ENCODE measurements around the gene FAM89B.

The FAM89B gene

GRCh38 chr11:65558002-65558929 lies 14.1 kb upstream of the FAM89B start, which contains the start of gene LTBP3:
Gene LTBP3, minus strand, starts transcription at chr11:65558359. Its CDS starts 400 bp downstream, at chr11:65557959.
- peak; percentile 27 to 60 for DNase-seq

GRCh38 chr11:65558930-65559509 lies 13.3 kb upstream of the FAM89B start:
- no peak for DNase-seq

GRCh38 chr11:65559535-65559934 lies 12.8 kb upstream of the FAM89B start:
- DNase-seq, result no peak

- no peak for DNase-seq
Measured at GRCh38 chr11:65559951-65560537, 12.3 kb upstream of the FAM89B start.

DNA sequence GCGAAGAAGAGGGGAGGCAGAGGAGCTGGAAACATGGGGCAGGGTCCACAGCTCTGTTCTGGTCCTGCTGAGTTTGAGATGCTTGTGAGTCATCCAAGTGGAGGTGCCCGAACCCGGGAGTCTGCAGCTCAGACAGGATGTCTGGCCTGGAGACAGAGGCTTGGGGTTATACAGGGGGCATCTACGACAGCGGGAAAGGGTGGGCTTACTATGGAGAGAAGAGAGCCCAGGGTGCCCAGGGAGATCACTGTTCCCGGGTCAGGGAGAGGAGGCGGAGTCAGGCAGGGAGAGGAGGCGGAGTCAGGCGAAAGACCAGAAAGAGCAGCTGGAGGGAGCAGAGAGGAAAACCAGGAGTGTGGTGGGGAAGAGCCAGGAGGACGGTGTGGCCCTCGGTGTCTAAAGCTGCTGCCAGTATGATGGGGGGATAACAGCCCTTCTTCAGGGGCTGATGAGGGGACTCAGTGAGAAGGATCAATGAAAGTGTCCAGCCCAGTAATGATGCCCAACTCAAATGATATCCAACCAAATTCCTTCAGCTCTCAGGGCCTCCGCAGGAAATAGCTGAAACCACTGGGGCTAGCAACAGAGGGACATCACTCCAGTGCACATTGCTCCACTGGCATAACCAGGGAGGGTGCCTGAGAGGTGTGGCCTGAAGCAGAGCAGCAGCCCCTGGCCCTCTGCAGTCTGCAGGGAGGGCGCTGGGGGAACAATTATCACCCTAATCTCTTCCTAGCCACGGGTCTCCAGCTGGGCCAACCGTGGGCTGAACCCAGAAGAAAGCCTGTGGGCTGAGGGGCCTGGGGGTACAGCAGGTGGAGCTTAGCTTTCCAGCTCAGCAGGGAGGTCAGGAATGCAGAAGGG lies 11.6 kb upstream of the FAM89B start:
- DNase-seq, result no peak

DNA sequence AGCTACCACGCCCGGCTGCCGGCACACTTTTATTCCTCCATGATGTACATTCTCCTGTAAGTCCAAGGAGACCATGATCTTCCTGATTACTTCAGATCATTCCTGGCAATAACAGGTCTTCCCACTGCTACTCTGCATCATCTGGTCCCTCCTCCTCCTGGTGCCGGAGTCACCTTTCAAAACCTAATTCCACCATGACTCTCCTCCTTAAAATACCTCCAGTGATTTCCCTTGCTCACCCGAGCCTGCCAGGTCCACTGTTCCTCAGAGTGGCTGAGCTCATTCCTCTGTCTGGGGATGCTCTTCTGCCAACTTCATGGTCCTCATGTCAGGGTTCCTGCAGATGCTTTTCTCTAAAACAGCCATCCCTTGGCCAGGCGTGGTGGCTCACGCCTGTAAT lies 10.3 kb upstream of the FAM89B start:
- no peak for DNase-seq

- DNase-seq, result no peak
Measured at GRCh38 chr11:65562788-65563187, 9.6 kb upstream of the FAM89B start.

- DNase-seq, result no peak
Measured at GRCh38 chr11:65563601-65564000, 8.7 kb upstream of the FAM89B start.

DNA sequence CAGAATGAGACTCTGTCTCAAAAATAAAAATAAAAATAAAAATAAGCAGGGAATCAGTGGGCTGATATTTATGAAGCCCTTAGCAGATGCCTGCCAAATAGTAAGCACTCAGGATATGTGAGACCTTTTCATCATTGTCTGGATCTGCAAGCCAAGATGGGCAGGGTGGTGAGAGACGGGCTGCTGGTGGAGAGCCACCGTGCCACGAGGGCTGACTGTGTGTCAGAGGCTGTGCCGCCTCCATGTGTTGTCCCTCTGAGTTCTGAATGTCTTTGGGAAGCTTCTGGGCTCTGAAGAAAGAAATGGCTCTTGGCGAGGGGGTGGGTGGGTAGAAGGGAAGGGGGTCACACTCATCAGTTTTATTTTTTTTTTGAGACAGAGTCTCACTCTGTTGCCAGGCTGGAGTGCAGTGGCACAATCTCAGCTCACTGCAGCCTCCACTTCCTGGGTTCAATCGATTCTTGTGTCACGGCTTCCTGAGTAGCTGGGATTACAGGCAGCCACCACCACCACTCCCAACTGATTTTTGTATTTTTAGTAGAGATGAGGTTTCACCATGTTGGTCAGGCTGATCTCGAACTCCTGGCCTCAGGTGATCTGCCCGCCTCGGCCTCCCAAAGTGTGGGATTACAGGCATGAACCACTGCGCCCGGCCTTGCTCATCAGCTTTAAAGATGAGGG lies 7.3 kb upstream of the FAM89B start:
- peak in 1 of 2 donors; percentile 63 for DNase-seq

DNA sequence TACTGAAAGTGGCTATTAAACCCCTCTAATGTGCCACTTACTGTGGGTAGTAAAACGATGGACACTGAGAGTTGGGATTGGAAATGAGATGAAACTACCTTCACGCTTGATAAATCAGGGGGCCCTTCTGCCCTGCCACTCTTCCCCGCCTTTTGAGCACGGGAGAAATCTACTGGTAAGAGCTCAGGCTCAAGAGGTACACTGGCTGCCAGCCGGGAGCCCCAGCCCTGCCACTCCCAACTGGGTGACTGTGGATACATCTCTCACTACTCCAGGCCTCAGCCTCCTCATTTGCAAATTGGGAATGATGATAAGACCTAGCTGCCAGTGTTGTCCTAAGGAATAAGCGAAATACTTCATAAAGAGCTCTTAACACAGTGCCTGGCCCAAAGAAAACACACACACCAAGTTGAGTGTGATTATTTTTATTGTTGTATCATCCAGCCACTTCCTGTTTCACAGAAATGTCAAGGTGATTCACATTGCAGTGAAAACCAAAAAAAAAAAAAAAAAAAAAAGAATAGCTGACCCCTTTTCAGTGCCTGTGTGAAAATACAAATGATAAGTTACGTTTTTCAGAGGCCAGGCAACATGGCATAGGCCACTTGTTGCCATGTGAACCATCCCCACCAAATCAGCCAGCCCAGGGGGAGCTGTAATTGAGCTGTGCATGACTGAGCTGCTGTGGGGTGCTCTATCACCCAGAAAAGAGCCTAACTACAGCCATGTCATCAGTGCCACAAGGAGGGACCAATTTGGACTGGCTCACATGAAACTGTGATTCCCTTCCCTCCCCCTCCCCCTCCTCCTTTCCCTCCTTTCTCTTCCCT lies 6.5 kb upstream of the FAM89B start:
- DNase-seq, result peak; percentile 72 to 84

GRCh38 chr11:65569164-65569972 lies 3.0 kb upstream of the FAM89B start:
- no peak for DNase-seq

DNA sequence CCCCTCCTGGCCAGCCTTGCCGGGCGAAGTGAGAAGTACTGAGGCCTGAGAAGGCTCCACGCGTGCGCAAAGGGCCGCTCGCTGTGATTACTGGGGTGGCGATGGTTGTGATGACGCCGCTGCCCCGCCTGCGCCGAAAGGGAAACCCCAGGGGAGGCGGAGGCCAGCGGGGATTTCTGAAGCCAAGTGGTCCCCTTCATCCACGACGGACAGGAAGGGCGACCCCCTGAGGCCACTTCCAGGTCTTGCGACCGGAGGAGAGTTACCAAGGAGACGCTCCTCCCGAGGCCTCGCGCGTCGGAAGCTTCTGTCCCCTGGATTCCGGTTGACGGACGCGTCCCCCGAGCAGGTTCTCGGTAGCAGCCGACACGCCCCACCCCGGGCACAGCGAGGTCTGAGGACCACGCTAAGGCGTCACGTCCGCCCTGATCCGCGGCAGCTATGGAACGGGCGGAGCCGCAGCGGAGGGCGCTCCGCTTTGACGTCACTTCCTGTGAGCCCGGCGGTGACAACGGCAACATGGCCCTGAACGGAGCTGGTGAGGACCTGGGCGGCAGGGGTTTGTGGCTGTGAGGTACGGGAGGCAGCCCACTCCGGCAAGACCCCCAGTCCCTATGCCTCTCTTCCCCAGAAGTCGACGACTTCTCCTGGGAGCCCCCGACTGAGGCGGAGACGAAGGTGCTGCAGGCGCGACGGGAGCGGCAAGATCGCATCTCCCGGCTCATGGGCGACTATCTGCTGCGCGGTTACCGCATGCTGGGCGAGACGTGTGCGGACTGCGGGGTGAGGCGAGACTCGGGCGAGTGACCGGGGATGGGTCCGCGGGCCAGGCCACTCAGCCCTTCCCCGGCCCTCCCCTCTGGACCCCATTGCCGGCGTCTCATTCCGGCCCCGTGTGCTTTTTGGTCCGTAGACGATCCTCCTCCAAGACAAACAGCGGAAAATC lies 2.1 kb upstream of the FAM89B start, which contains the start of gene ZNRD2:
TSS of gene ZNRD2 (plus strand) at position 505 of the 946 bp plus-strand sequence. CDS start at position 520, 15 bp downstream.
- DNase-seq, result peak; percentile 98 to 99

- no peak for DNase-seq
Measured at GRCh38 chr11:65571420-65571819, 918 bp upstream of the FAM89B start.

- no peak for DNase-seq
Measured at GRCh38 chr11:65571940-65572339, 398 bp upstream of the FAM89B start.

GRCh38 chr11:65573391-65574079 lies 1.2 kb downstream of the FAM89B start:
- peak in 1 of 2 donors; percentile 38 for DNase-seq

DNA sequence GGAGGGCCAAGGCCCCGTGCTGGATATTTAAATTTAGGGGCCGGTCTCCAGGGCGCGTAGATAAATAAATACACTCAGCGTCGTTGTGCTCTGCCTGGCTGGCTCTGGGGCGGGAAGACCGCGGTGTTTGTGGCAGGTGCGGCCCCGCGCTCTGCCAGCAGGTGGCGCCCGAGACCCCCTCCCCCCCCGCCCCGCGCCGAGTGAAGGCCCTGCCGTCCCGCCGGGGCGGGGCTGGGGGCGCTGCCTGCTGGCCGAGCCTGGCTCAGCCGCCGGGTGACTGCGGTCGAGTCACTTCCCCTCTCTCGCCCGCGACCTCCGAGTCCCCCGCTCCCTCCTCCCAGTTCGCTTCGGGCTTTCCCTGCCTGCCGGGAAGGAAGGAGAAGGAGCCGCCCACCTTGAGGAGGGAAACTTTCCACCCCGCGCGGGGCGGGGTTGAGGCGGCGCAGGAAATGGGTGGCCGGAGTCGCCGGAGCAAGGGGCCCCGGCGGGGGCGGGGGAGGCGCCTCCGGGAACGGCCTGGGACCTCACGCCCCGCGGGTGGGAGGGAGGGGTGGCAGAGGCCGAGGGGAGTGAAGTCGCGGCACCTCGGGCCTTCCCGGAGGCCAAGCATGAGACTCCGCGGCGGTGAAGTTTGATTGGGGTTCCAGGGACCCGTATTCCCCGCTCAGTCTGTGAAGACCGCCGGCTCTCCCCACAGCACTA lies 1.9 kb downstream of the FAM89B start:
- peak; percentile 95 to 96 for DNase-seq

DNA sequence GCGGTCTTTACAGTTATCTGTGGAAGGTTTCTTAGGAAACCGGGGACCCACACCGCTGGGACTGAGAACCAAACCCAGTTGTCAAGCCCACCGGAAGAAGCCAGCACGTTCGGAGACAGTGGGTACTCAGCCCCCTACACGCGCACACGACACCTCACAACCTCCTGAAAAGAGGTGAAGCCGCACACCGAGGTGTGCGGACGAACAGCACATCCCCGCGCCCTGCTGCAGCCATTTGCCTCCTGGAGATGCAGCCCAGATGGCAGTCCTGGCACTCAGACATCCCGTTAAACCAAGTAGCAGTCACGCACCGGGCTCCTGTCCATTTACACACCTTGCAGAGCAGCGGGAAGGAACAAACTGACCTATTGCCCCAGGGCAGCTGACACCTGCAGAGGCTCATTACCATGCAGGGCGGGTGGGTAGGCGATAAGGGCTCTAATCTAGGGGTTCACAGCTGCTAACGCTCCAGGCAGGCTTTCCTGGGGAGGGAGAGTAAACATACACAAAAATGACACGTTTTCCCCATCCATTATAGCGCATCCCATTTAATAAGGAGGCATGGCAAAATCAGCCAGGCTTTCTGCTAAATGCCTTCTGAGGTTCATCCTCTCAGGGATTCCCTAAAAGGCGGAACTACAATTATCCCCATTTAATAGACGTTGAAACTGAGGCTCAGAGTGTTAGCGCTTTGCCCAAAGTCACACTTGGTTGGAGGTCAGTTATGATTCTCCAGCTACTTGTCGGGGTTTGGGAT lies 2.7 kb downstream of the FAM89B start:
- DNase-seq, result no peak
